Measurements from ENCODE around the gene TNFRSF6B.

TNFRSF6B gene

DNA sequence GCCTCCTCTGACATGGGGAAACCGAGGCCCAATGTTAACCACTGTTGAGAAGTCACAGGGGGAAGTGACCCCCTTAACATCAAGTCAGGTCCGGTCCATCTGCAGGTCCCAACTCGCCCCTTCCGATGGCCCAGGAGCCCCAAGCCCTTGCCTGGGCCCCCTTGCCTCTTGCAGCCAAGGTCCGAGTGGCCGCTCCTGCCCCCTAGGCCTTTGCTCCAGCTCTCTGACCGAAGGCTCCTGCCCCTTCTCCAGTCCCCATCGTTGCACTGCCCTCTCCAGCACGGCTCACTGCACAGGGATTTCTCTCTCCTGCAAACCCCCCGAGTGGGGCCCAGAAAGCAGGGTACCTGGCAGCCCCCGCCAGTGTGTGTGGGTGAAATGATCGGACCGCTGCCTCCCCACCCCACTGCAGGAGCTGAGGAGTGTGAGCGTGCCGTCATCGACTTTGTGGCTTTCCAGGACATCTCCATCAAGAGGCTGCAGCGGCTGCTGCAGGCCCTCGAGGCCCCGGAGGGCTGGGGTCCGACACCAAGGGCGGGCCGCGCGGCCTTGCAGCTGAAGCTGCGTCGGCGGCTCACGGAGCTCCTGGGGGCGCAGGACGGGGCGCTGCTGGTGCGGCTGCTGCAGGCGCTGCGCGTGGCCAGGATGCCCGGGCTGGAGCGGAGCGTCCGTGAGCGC, 1.6 kb downstream of the TNFRSF6B start:
- no peak for DNase-seq (ENCODE audit: low spot score)

GRCh38 chr20:63698739-63699465, 2.5 kb downstream of the TNFRSF6B start:
- peak; percentile 38 for DNase-seq (ENCODE audit: low spot score)

- no peak for DNase-seq (ENCODE audit: low spot score)
These were observed 3.2 kb downstream of the TNFRSF6B start for GRCh38 chr20:63699466-63700198.

GRCh38 chr20:63700199-63701050, 4.0 kb downstream of the TNFRSF6B start:
- no peak for DNase-seq (ENCODE audit: low spot score)

DNA sequence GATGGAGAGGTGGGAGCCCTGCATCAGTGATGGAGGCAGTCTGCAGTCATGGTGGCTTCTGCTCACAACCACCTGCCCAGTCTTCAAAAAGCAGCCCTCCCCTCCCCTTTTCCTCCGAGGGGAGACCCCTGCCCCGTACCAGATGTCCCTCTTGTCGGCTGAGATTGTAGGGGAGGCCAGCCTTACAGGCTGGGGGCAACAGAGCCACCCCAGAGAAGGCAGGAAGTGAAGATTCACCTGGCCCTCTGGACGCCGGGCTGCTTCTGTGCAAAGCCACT, 4.5 kb downstream of the TNFRSF6B start:
- no peak for DNase-seq (ENCODE audit: low spot score)

GRCh38 chr20:63701329-63702035, 5.0 kb downstream of the TNFRSF6B start:
- DNase-seq (ENCODE audit: low spot score): no peak

DNA sequence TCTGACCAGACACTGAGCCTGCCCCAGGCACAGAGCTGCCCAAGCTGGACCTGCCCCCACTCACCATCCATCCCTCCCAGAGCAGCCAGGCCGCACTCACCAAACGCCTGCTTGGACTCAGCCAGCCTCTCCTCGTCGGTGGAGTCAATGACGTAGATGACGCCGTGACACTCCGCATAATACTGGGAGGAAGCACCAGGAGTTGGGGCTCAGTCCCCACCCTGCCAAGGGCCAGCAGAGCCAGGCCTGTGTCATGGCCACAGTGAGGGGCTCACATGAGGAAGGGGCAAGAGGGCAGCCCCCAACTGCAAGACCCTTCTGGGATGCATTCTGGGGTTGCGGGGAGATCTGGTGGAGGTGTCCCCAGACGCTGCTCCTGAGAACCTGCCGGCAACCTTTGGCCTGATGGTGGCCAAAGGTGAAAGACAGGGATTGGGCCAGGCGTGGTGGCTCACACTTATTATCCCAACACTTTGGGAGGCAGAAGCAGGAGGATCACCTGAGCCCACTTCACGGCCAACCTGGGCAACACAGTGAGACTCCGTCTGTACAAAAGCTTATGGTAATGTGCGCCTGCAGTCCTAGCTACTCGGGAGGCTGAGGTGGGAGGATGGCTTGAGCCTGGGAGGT, 5.7 kb downstream of the TNFRSF6B start:
- no peak for DNase-seq (ENCODE audit: low spot score)

GRCh38 chr20:63702751-63703470, 6.5 kb downstream of the TNFRSF6B start:
- DNase-seq (ENCODE audit: low spot score): no peak

DNA sequence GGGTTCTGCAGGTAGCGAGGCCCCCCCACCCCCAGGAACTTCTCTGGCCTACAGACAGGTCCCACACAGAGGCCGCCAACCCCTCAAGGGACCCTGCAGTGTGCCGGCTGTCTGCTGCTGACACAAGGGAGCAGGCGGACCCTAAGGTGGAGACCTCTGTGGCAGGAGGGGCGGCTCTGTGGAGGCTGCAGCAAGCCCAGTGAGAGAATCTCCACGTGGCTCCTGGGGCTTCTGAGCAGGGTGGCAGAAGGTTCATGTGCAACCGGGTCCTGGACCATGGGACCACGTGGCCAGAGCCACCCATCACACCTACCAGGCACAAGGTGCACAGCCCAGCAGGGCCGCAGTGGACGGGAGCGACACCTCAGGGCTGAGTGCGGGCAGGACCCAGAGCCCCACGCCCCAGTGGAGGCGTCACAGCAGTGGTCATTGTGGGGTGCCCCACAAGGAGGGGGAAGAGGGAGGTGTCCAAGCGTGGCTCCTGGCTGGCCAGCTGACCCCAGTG, 7.1 kb downstream of the TNFRSF6B start:
- DNase-seq (ENCODE audit: low spot score): no peak

DNA sequence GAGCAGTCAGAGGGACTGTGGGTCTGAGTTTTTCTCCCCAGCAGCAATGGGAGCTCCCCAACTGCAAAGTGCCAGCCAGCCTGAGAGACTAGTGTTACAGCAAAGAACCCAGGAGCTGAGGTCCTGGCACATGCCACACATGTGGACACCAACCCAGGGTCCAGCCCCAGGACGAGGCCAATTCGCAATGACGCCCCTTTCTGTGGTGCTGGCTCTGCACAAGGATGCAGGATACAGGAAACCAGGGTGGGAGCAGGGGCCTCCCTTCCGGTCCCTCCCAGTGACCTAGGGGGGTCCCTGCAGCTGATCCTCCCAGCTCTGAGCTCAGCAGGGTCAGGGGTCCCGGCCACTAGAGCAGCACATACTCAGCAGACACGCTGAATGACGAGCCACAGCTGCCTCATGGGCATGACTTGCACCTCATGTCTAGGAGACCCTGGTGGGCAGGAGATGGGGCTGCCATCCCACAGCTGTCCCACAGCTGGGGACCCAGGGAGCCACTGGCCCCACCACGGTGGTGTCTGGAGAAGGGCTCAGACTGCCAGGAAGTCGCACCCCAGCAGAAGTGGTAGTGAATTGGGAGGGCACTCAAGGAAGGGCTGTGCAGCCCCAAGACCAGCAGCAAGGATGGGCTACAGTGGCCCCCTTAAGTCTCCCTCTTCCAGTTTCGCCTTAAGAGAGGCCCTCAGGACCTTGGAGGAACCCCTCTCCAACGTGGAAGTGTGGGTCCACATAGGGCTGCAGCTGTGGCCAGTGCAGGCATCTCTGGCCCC, 7.7 kb downstream of the TNFRSF6B start:
- no peak for DNase-seq (ENCODE audit: low spot score)

DNA sequence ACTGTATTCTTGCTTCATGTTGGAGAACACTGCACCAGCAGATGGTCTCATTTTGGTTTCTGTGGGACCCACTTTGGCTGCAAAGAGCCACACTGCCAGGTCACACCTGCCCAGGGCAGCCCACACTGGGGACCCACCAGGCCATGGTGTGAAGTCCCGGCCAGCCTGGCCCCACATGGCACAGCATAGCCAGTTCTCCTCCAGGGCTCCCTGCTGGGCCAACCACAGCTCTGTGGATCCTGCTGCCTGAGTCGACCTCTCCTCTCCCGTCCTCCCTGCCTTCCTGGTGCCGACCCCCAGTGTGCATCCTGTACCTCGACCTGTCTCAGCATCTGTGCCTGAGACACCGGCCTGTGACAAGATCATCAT, 8.3 kb downstream of the TNFRSF6B start:
- DNase-seq (ENCODE audit: low spot score): no peak

- DNase-seq (ENCODE audit: low spot score): no peak
These were observed 9.0 kb downstream of the TNFRSF6B start for GRCh38 chr20:63705232-63706026.

DNA sequence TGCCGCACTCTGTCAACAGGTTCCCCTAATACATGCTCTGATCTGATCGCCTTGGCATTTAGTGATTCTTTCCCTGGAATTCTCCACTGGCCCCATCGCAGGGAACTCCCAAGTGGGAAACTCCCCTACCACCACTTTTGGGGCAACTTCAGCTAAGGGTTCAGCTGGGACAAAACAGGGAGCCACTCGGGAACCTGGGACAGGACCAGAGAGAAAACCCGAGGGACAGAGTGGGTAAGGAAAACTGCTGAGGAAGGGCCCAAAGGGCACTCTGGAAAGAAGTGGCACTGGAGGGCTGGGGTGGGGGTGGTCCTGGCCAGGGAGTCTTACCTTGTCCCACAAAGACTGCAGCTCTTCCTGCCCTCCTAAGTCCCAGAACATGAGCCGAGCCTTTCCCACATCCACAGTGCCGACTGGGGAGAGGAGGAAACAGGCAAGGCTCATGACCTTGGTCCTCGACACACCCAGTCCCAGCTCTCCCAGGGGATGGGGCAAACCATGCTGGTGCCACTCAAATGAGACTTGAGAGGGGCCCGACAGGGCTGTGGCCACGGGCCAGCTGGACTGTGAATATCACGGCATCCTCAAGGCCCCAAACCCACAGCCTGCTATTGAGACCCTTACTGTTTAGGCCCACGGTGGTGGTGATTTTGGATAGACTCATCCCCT, 9.7 kb downstream of the TNFRSF6B start:
- no peak for DNase-seq (ENCODE audit: low spot score)

DNA sequence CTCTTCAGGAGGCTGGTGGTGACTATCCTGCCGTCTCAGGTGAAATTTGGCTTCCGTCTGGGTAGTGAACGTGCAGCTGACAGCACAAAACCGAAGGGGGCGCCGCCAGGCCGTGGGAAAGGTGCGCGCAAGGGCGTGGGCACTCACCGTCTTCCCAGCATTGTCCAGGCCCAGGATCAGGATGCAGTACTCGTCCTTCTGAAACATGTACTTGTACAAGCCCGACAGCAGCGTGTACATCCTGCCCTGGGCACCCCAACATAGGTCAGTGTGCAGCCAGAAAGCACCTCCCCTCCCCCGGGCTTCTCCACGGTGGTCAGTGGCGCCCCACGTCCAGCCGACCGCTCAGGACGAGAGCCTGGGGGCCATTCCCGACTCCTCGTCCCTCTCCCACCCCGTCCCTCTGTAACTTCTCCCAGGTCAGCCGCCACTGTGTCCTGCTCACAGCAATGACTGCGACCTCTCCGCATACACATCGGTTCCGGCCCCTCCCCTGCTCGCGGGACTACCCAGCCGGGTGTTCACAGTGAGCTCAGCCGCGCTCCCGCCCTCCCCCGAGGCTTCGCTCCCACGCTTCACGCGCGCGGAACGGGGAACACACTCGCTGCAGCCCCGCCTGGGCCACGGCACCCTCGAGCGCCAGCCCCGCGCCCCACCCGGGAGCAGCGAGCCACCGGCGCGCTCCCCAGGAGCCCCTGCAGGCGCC, 10.6 kb downstream of the TNFRSF6B start:
- DNase-seq (ENCODE audit: low spot score): peak; percentile 61

- peak; percentile 88 for DNase-seq (ENCODE audit: low spot score)
These were observed 11.3 kb downstream of the TNFRSF6B start, which contains the start of the genes ARFRP1 and ZGPAT for GRCh38 chr20:63707558-63708300. TSS of gene ARFRP1 (minus strand) at chr20:63707976. CDS start at chr20:63707091, 885 bp downstream. TSS of gene ZGPAT (plus strand) at chr20:63708039. CDS start at chr20:63708581, 542 bp downstream.

GRCh38 chr20:63708301-63709148, 12.1 kb downstream of the TNFRSF6B start:
- DNase-seq (ENCODE audit: low spot score): no peak

Measured in activated CD4-positive, alpha-beta T cell treated with anti-CD3 and anti-CD28 coated beads, Interleukin-2, Interleukin-4, amounts not matched to agents 100 ng/mL and 50 ng/mL, durations not matched to agents 16 hours and 8 hours (primary cell).